Transverse colon (tissue), 4 donors: ENCODE data around the gene MN1. TPM values are rescaled to one million over a fixed set of nuclear protein-coding genes. Genes with fewer than 3 reads are reported as not detected.

ENCODE experiments used
- DNase-seq: peaks from one replicate; pipeline ENCODE4 v3.0.0-alpha.2; 2019
- H3K27ac ChIP-seq, 4 donors: fragments of 200-600 bp; sonication (generic); 2 replicates each; pipeline ENCODE4 v1.5.1; 2016 to 2018; ENCODE audit warnings: inconsistent platforms in 4 of 4
- H3K27me3 ChIP-seq: fragments of 200-600 bp; sonication (generic); 2 replicates; pipeline ENCODE4 v1.5.1; 2017; ENCODE audit warnings: inconsistent platforms
- H3K36me3 ChIP-seq, 4 donors: fragments of 200-600 bp; sonication (generic); 2 replicates each; pipeline ENCODE4 v1.5.1; 2017 to 2019; ENCODE audit warnings: inconsistent platforms in 4 of 4
- H3K4me1 ChIP-seq, 4 donors: fragments of 200-600 bp; sonication (generic); 2 replicates each; pipeline ENCODE4 v1.5.1; 2017 to 2020; ENCODE audit warnings: inconsistent platforms in 4 of 4
- H3K4me3 ChIP-seq, 4 donors: fragments of 200-600 bp; sonication (generic); 1 replicate in 1 of 4; 2 replicates in 3 of 4; pipeline versions ENCODE4 v1.5.1 to v1.6.1; 2017 to 2019; ENCODE audit warnings: inconsistent platforms in 4 of 4
- H3K9me3 ChIP-seq, 2 donors: fragments of 200-600 bp; sonication (generic); 2 replicates each; pipeline ENCODE4 v1.5.1; 2017 to 2019; ENCODE audit warnings: inconsistent platforms in 2 of 2
- EP300 ChIP-seq: sonication (generic); formaldehyde crosslinking; IDR thresholded peaks from one replicate; pipeline ENCODE4 v1.6.1; 2017; ENCODE audit warnings: antibody characterized with exemption, low read depth
- POLR2A ChIP-seq: fragments of 450-650 bp; IDR thresholded peaks from one replicate; pipeline ENCODE4 v1.6.1; 2016; ENCODE audit warnings: antibody characterized with exemption, mild to moderate bottlenecking, moderate library complexity
- POLR2AphosphoS5 ChIP-seq, 3 donors: sonication (generic); formaldehyde crosslinking; IDR thresholded peaks; one replicate each; pipeline ENCODE4 v1.6.1; 2016; ENCODE audit warnings: antibody characterized with exemption in 3 of 3
- WGBS, 2 donors: methylation state at CpG; one replicate each; pipeline ENCODE4 v1.1.5; 2018; ENCODE audit warnings: low coverage in 1 of 2; 5-methylcytosine and 5-hydroxymethylcytosine counted together
- in situ Hi-C, 4 donors: fragments of 200-750 bp; cut with MboI; loops; one replicate each; pipeline versions ENCODE4 v1.15.0 to v1.15.1; 2017; ENCODE audit warnings: low sequenced_read_pairs in 3 of 4, low pct_ligation_motif_present in 1 of 4, low pct_unique_long_range_greater_than_20kb in 1 of 4
- intact Hi-C: fragments of 100-400 bp; cut with DNase I; formaldehyde crosslinking; loops from one replicate; pipeline ENCODE4 v1.15.1; 2023; ENCODE audit warnings: low total_unique reads
- total RNA-seq, 4 donors: library from RNA; depleted of rRNA; stranded (reverse); fragments of >200 nt; gene quantifications; one replicate each; pipeline ENCODE4 v1.1.0, GENCODE V29; 2016
- TF ChIP-seq, protein P1 (sequence below), 5 experiments: fragments of 200-600 bp in 3 of 5; fragments of 450-650 bp in 2 of 5; sonication (generic) in 3 of 5; IDR thresholded peaks; 1 replicate in 2 of 5; 2 replicates in 3 of 5; pipeline ENCODE4 v1.5.1; 2016 to 2017; ENCODE audit warnings: antibody characterized with exemption in 5 of 5, inconsistent platforms in 3 of 5, mild to moderate bottlenecking in 2 of 5, moderate library complexity in 1 of 5

MN1 gene
- total RNA-seq, 4 donors from 2014 or later: 1.1 to 4.2 (median 3.0) TPM

GRCh38 chr22:27775758-27776649 is 25.6 kb downstream of the MN1 start:
- H3K9me3 ChIP-seq: no peaks in the 10 kb centered on the region
- WGBS, 2 donors: 21 to 25% methylated on average over 5 to 17 of the region's 17 CpGs
- in situ Hi-C loops: no loop called here
- H3K4me3 ChIP-seq: no peak overlapping the region
- no peaks in the 10 kb centered on the region for H3K36me3 ChIP-seq
- TF ChIP-seq EP300 (no peak), POLR2A (no peak), POLR2AphosphoS5 (IDR thresholded peaks at IDR 0.05) (no peak)
- TF ChIP-seq, protein P1, sequence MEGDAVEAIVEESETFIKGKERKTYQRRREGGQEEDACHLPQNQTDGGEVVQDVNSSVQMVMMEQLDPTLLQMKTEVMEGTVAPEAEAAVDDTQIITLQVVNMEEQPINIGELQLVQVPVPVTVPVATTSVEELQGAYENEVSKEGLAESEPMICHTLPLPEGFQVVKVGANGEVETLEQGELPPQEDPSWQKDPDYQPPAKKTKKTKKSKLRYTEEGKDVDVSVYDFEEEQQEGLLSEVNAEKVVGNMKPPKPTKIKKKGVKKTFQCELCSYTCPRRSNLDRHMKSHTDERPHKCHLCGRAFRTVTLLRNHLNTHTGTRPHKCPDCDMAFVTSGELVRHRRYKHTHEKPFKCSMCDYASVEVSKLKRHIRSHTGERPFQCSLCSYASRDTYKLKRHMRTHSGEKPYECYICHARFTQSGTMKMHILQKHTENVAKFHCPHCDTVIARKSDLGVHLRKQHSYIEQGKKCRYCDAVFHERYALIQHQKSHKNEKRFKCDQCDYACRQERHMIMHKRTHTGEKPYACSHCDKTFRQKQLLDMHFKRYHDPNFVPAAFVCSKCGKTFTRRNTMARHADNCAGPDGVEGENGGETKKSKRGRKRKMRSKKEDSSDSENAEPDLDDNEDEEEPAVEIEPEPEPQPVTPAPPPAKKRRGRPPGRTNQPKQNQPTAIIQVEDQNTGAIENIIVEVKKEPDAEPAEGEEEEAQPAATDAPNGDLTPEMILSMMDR (IDR thresholded peaks at IDR 0.05): no peak
- H3K27ac ChIP-seq: peak overlapping the region; percentile 38 to 58 (median 46)
- intact Hi-C loops: no loop called here
- peaks cover 0 to 8% (median 2%) of the 10 kb centered on the region in 4 donors for H3K4me1 ChIP-seq
- DNase-seq: no peak
- H3K27me3 ChIP-seq: peaks cover 13% of the 10 kb centered on the region

GRCh38 chr22:27775087-27775698 is 26.4 kb downstream of the MN1 start:
- in situ Hi-C loops: no loop called here
- intact Hi-C loops: no loop called here
- peaks cover 13% of the 10 kb centered on the region for H3K27me3 ChIP-seq
- 76 to 80% methylated on average over 5 to 18 of the region's 18 CpGs for WGBS, 2 donors
- no peaks in the 10 kb centered on the region for H3K36me3 ChIP-seq
- DNase-seq: no peak
- TF ChIP-seq POLR2A (no peak), POLR2AphosphoS5 (IDR thresholded peaks at IDR 0.05) (no peak), EP300 (no peak)
- TF ChIP-seq, protein P1 (IDR thresholded peaks at IDR 0.05): no peak
- peaks cover 0 to 8% (median 2%) of the 10 kb centered on the region in 4 donors for H3K4me1 ChIP-seq
- no peaks in the 10 kb centered on the region for H3K9me3 ChIP-seq
- H3K4me3 ChIP-seq: no peak overlapping the region
- peak overlapping the region in 3 of 4 donors; percentile 42 to 58 (median 49) for H3K27ac ChIP-seq

- intact Hi-C loops (no loop called here), in situ Hi-C loops (no loop called here)
- 76 to 80% methylated on average over 1 to 9 of the region's 9 CpGs for WGBS, 2 donors
- peaks cover 13% of the 10 kb centered on the region for H3K27me3 ChIP-seq
- H3K27ac ChIP-seq: no peak overlapping the region
- TF ChIP-seq, protein P1 (IDR thresholded peaks at IDR 0.05): no peak
- TF ChIP-seq EP300: no peak
- no peak for TF ChIP-seq POLR2A
- no peak for TF ChIP-seq POLR2AphosphoS5 (IDR thresholded peaks at IDR 0.05)
- no peak for DNase-seq
- peaks cover 0 to 8% (median 2%) of the 10 kb centered on the region in 4 donors for H3K4me1 ChIP-seq
- H3K36me3 ChIP-seq: no peaks in the 10 kb centered on the region
- no peaks in the 10 kb centered on the region for H3K9me3 ChIP-seq
- no peak overlapping the region for H3K4me3 ChIP-seq
Measured at GRCh38 chr22:27774200-27774599, 27.4 kb downstream of the MN1 start.

- H3K4me3 ChIP-seq: no peak overlapping the region
- DNase-seq: no peak
- intact Hi-C loops: no loop called here
- H3K27me3 ChIP-seq: peaks cover 13% of the 10 kb centered on the region
- in situ Hi-C loops: no loop called here
- no peak for TF ChIP-seq POLR2AphosphoS5 (IDR thresholded peaks at IDR 0.05)
- no peak for TF ChIP-seq EP300
- TF ChIP-seq, protein P1 (IDR thresholded peaks at IDR 0.05): no peak
- TF ChIP-seq POLR2A: no peak
- H3K9me3 ChIP-seq: no peaks in the 10 kb centered on the region
- H3K36me3 ChIP-seq: no peaks in the 10 kb centered on the region
- WGBS, 2 donors: 80 to 84% methylated on average over 9 to 18 of the region's 18 CpGs
- no peak overlapping the region for H3K27ac ChIP-seq
- H3K4me1 ChIP-seq: peaks cover 0 to 8% (median 0%) of the 10 kb centered on the region in 4 donors
Measured at GRCh38 chr22:27772984-27773498, 28.5 kb downstream of the MN1 start.
